Measurements from ENCODE around the gene RNF10.

The RNF10 gene

DNA sequence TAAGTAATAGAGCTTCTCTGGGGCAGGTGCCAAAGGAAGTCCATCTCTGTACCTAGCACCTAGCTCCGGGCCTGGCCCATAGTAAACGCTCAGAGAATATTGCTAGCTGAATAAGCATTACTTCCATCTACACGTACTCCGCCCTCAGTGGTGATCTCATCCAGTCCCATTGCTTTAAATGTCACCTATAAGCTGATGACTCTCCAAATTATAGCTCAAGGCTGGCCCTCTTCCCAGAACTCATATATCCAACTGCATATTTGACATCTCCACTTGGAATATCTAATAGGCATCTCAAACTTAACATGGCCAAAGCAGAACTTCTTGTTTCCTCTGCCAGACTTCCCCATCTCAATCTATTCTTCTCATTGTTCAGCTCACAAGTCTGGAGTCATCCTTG lies 45.1 kb upstream of the RNF10 start:
- no peaks in the 10 kb centered on the region for H3K9me2 ChIP-seq (replicated peaks; ENCODE audit: low read depth, low read length)
- H3K36me3 ChIP-seq (ENCODE audit: insufficient read depth, low read length), result no peaks in the 10 kb centered on the region
- H3K4me1 ChIP-seq (ENCODE audit: insufficient read depth, low read length, poor library complexity, severe bottlenecking), result peaks cover 4% of the 10 kb centered on the region
- no peak overlapping the region for H3K9ac ChIP-seq (ENCODE audit: low read depth, low read length, poor library complexity, severe bottlenecking)
- no peak overlapping the region for H3K4me2 ChIP-seq (ENCODE audit: low read depth, low read length, poor library complexity, severe bottlenecking)
- no peaks in the 10 kb centered on the region for H3K79me2 ChIP-seq (ENCODE audit: insufficient read depth, low read length)
- no peaks in the 10 kb centered on the region for H4K20me1 ChIP-seq (ENCODE audit: insufficient read depth, low read length, poor library complexity, severe bottlenecking)
- H3K27me3 ChIP-seq (ENCODE audit: insufficient read depth, low read length, poor library complexity, severe bottlenecking), result no peaks in the 10 kb centered on the region
- no peaks in the 10 kb centered on the region for H3F3A ChIP-seq (ENCODE audit: low read depth)
- H3K4me3 ChIP-seq (ENCODE audit: low read length, poor library complexity, severe bottlenecking), result no peak overlapping the region
- no peak overlapping the region for H2AFZ ChIP-seq (ENCODE audit: low read length)
- TF ChIP-seq EZH2phosphoT487 (IDR thresholded peaks at IDR 0.05; ENCODE audit: borderline replicate concordance), result no peak
- TF ChIP-seq, protein P1, sequence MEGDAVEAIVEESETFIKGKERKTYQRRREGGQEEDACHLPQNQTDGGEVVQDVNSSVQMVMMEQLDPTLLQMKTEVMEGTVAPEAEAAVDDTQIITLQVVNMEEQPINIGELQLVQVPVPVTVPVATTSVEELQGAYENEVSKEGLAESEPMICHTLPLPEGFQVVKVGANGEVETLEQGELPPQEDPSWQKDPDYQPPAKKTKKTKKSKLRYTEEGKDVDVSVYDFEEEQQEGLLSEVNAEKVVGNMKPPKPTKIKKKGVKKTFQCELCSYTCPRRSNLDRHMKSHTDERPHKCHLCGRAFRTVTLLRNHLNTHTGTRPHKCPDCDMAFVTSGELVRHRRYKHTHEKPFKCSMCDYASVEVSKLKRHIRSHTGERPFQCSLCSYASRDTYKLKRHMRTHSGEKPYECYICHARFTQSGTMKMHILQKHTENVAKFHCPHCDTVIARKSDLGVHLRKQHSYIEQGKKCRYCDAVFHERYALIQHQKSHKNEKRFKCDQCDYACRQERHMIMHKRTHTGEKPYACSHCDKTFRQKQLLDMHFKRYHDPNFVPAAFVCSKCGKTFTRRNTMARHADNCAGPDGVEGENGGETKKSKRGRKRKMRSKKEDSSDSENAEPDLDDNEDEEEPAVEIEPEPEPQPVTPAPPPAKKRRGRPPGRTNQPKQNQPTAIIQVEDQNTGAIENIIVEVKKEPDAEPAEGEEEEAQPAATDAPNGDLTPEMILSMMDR (conservative IDR thresholded peaks at IDR 0.05; ENCODE audit: low read length), result no peak
- no peaks in the 10 kb centered on the region for H3K9me3 ChIP-seq (ENCODE audit: insufficient read depth, low read depth, low read length)

DNA sequence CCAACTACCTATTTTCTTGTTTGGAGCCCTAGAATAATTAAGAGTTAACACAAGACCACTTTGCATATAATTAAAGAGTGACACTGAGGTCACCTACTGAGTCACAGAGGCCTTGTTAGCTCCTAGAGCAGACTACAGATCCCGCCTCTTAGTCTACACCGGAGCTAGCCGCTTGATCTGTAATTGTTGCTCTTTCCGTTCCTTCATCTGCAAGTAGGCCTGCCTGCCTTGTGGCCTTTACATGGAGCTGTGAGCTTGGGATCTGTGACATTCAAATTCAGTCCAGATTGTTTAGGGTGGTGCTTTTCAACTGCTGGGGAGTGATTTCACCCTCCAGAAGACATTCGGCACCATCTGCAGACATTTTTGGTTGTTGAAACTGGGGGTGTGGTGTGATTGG lies 43.8 kb upstream of the RNF10 start:
- no peak overlapping the region for H3K4me3 ChIP-seq (ENCODE audit: low read length, poor library complexity, severe bottlenecking)
- TF ChIP-seq, protein P1 (conservative IDR thresholded peaks at IDR 0.05; ENCODE audit: low read length), result no peak
- TF ChIP-seq EZH2phosphoT487 (IDR thresholded peaks at IDR 0.05; ENCODE audit: borderline replicate concordance), result no peak
- no peaks in the 10 kb centered on the region for H4K20me1 ChIP-seq (ENCODE audit: insufficient read depth, low read length, poor library complexity, severe bottlenecking)
- H3K9ac ChIP-seq (ENCODE audit: low read depth, low read length, poor library complexity, severe bottlenecking), result no peak overlapping the region
- H3K36me3 ChIP-seq (ENCODE audit: insufficient read depth, low read length), result no peaks in the 10 kb centered on the region
- H3K79me2 ChIP-seq (ENCODE audit: insufficient read depth, low read length), result no peaks in the 10 kb centered on the region
- H3K27me3 ChIP-seq (ENCODE audit: insufficient read depth, low read length, poor library complexity, severe bottlenecking), result no peaks in the 10 kb centered on the region
- H2AFZ ChIP-seq (ENCODE audit: low read length), result no peak overlapping the region
- no peaks in the 10 kb centered on the region for H3F3A ChIP-seq (ENCODE audit: low read depth)
- no peak overlapping the region for H3K4me2 ChIP-seq (ENCODE audit: low read depth, low read length, poor library complexity, severe bottlenecking)
- H3K9me3 ChIP-seq (ENCODE audit: insufficient read depth, low read depth, low read length), result no peaks in the 10 kb centered on the region
- H3K4me1 ChIP-seq (ENCODE audit: insufficient read depth, low read length, poor library complexity, severe bottlenecking), result peaks cover 9% of the 10 kb centered on the region
- no peaks in the 10 kb centered on the region for H3K9me2 ChIP-seq (replicated peaks; ENCODE audit: low read depth, low read length)

DNA sequence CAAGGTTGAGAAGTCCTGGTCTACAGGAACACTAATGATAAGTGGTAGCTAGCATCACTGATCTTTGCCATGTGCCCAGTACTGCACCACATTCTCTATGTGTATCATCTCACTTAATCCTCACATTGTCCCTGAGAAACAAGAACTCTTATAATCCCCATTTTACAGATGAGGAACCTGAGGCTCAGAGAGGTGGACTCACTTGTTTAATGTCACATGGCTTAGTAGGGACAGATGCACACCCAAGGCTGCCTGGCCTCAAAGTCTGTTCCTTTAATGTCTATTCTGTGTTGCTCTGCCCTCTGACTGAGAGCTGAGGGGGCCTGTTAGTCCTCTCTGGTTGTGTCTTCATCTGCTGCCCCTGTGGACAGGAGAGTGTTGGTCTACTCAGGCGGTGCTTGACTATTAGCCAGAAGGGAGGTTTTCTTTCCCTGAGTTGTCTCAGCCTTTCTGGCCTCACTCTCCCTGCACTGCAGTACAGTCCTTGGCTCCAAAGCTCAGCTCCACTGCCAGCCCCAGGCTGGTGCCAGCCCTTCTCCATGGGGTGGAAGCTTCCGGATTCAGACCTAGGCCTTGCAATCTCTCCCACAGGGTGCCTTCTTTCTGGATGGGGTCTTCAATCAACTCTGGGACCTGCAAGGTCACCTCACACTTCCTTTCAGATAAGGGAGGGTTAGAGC lies 43.2 kb upstream of the RNF10 start:
- Histone ChIP-seq H3K4me1 (ENCODE audit: insufficient read depth, low read length, poor library complexity, severe bottlenecking) (peaks cover 10% of the 10 kb centered on the region), H3K79me2 (ENCODE audit: insufficient read depth, low read length) (peaks cover under 1% of the 10 kb centered on the region; the same call in 1 of the 2 replicates), H3K9me3 (ENCODE audit: insufficient read depth, low read depth, low read length) (no peaks in the 10 kb centered on the region), H3K4me2 (ENCODE audit: low read depth, low read length, poor library complexity, severe bottlenecking) (no peak overlapping the region), H3F3A (ENCODE audit: low read depth) (no peaks in the 10 kb centered on the region), H3K27me3 (ENCODE audit: insufficient read depth, low read length, poor library complexity, severe bottlenecking) (no peaks in the 10 kb centered on the region), H3K9ac (ENCODE audit: low read depth, low read length, poor library complexity, severe bottlenecking) (no peak overlapping the region), H2AFZ (ENCODE audit: low read length) (no peak overlapping the region), H3K36me3 (ENCODE audit: insufficient read depth, low read length) (no peaks in the 10 kb centered on the region), H3K4me3 (ENCODE audit: low read length, poor library complexity, severe bottlenecking) (no peak overlapping the region), H3K9me2 (replicated peaks; ENCODE audit: low read depth, low read length) (no peaks in the 10 kb centered on the region), H4K20me1 (ENCODE audit: insufficient read depth, low read length, poor library complexity, severe bottlenecking) (no peaks in the 10 kb centered on the region)
- no peak for TF ChIP-seq EZH2phosphoT487 (IDR thresholded peaks at IDR 0.05; ENCODE audit: borderline replicate concordance)
- TF ChIP-seq, protein P1 (conservative IDR thresholded peaks at IDR 0.05; ENCODE audit: low read length), result no peak

All from Loucy (cell line).